Effector memory CD8-positive, alpha-beta T cell (primary cell): ENCODE results near the gene REELD1.

Source experiments
- ATAC-seq: fragments of 150-1000 bp; cut with Tn5 transposase; replicated peaks from 2 replicates; pipeline ENCODE4 v1.10.0; 2021; ENCODE audit warnings: mild to moderate bottlenecking, moderate library complexity
- DNase-seq, 3 experiments: peaks; one replicate each; pipeline ENCODE4 v3.0.0; 2021
- H3K27ac Mint-ChIP-seq, 2 donors: one replicate each; pipeline ENCODE4 v1.8.0; 2022; ENCODE audit warnings: mild to moderate bottlenecking in 2 of 2, mixed read lengths in 2 of 2, moderate library complexity in 2 of 2
- H3K27me3 Mint-ChIP-seq, 2 donors: one replicate each; pipeline ENCODE4 v1.8.0; 2022; ENCODE audit warnings: mixed read lengths in 2 of 2
- H3K36me3 Mint-ChIP-seq: one replicate; pipeline ENCODE4 v1.8.0; 2022; ENCODE audit warnings: mild to moderate bottlenecking, moderate library complexity, mixed read lengths; ENCODE audit not compliant: insufficient read depth
- H3K4me1 Mint-ChIP-seq, 2 donors: one replicate each; pipeline ENCODE4 v1.8.0; 2022; ENCODE audit warnings: low read depth in 2 of 2, mixed read lengths in 2 of 2
- H3K4me3 Mint-ChIP-seq, 2 donors: one replicate each; pipeline ENCODE4 v1.8.0; 2022; ENCODE audit warnings: mild to moderate bottlenecking in 2 of 2, mixed read lengths in 2 of 2, moderate library complexity in 2 of 2
- H3K9me3 Mint-ChIP-seq, 2 donors: one replicate each; pipeline ENCODE4 v1.8.0; 2022; ENCODE audit warnings: mixed read lengths in 2 of 2
- total RNA-seq, 9 experiments: gene quantifications; one replicate each; lab custom pipeline; 2026; lab: John Stamatoyannopoulos, UW

Gene REELD1
- total RNA-seq = 0 to 2.8 (median 1.4) reads per million in 9 experiments

GRCh38 chr4:146214238-146214637, at the start of gene REELD1:
Gene REELD1 (plus strand): TSS chr4:146214538. CDS start chr4:146216953, 2,415 bp downstream.
- H3K4me3 Mint-ChIP-seq = no peak within 1 kb of the TSS
- H3K4me1 Mint-ChIP-seq = no peaks in the 10 kb centered on the region
- no peak for DNase-seq
- H3K27me3 Mint-ChIP-seq = no peaks in the 10 kb centered on the region
- no peak for ATAC-seq
- no peaks in the 10 kb centered on the region for H3K36me3 Mint-ChIP-seq
- H3K9me3 Mint-ChIP-seq = no peaks in the 10 kb centered on the region
- no peak within 1 kb of the TSS for H3K27ac Mint-ChIP-seq

- no peak for ATAC-seq
- peaks cover 2% of the 10 kb centered on the region for H3K36me3 Mint-ChIP-seq
- H3K4me1 Mint-ChIP-seq = no peaks in the 10 kb centered on the region
- no peaks in the 10 kb centered on the region for H3K9me3 Mint-ChIP-seq
- H3K27me3 Mint-ChIP-seq = peaks cover 24 to 26% of the 10 kb centered on the region in 2 donors
- no peak overlapping the region for H3K4me3 Mint-ChIP-seq
- no peak for DNase-seq
- H3K27ac Mint-ChIP-seq = no peak overlapping the region
Observed at GRCh38 chr4:146165221-146165620, 49.1 kb upstream of the REELD1 start.

- DNase-seq (no peak), ATAC-seq (no peak)
- H3K27ac Mint-ChIP-seq = no peak overlapping the region
- H3K9me3 Mint-ChIP-seq = no peaks in the 10 kb centered on the region
- H3K4me3 Mint-ChIP-seq = no peak overlapping the region
- peaks cover 2% of the 10 kb centered on the region for H3K36me3 Mint-ChIP-seq
- no peaks in the 10 kb centered on the region for H3K4me1 Mint-ChIP-seq
- H3K27me3 Mint-ChIP-seq = peaks cover 22 to 24% of the 10 kb centered on the region in 2 donors
Observed at GRCh38 chr4:146165840-146166239, 48.5 kb upstream of the REELD1 start.

- no peak for DNase-seq
- no peak for ATAC-seq
- Mint-ChIP-seq H3K4me1 (peaks cover 0 to 1% of the 10 kb centered on the region in 2 donors), H3K4me3 (no peak overlapping the region), H3K27me3 (peaks cover 0 to 6% of the 10 kb centered on the region in 2 donors), H3K36me3 (peaks cover 2% of the 10 kb centered on the region), H3K27ac (no peak overlapping the region), H3K9me3 (no peaks in the 10 kb centered on the region)
Observed at GRCh38 chr4:146170149-146170548, 44.2 kb upstream of the REELD1 start.

- Mint-ChIP-seq H3K27ac (peak within 1 kb of the TSS; percentile 90 to 94), H3K36me3 (peaks cover 16% of the 10 kb centered on the region), H3K9me3 (no peaks in the 10 kb centered on the region), H3K4me3 (peak within 1 kb of the TSS; percentile 76 to 88), H3K4me1 (peaks cover 27 to 41% of the 10 kb centered on the region in 2 donors), H3K27me3 (no peaks in the 10 kb centered on the region)
- peak; percentile 93 for ATAC-seq
- peak; percentile 73 to 76 (median 74) for DNase-seq
Observed at GRCh38 chr4:146175541-146176453, 38.5 kb upstream of the REELD1 start, which contains the start of gene LSM6. Gene LSM6 (plus strand): TSS chr4:146175718. CDS start chr4:146182922, 7,204 bp downstream.

- DNase-seq (no peak), ATAC-seq (no peak)
- peak overlapping the region; percentile 90 to 94 for H3K27ac Mint-ChIP-seq
- H3K4me1 Mint-ChIP-seq = peaks cover 28 to 43% of the 10 kb centered on the region in 2 donors
- H3K4me3 Mint-ChIP-seq = peak overlapping the region; percentile 76 to 88
- no peaks in the 10 kb centered on the region for H3K27me3 Mint-ChIP-seq
- peaks cover 16% of the 10 kb centered on the region for H3K36me3 Mint-ChIP-seq
- no peaks in the 10 kb centered on the region for H3K9me3 Mint-ChIP-seq
Observed at GRCh38 chr4:146176891-146177290, 37.4 kb upstream of the REELD1 start.

- peak overlapping the region; percentile 69 to 76 for H3K27ac Mint-ChIP-seq
- ATAC-seq = no peak
- H3K36me3 Mint-ChIP-seq = peaks cover 16% of the 10 kb centered on the region
- H3K27me3 Mint-ChIP-seq = no peaks in the 10 kb centered on the region
- H3K4me1 Mint-ChIP-seq = peaks cover 34 to 50% of the 10 kb centered on the region in 2 donors
- no peak for DNase-seq
- H3K4me3 Mint-ChIP-seq = peak overlapping the region; percentile 41 to 43
- no peaks in the 10 kb centered on the region for H3K9me3 Mint-ChIP-seq
Observed at GRCh38 chr4:146178126-146178525, 36.2 kb upstream of the REELD1 start.

- Mint-ChIP-seq H3K4me1 (peaks cover 34 to 50% of the 10 kb centered on the region in 2 donors), H3K4me3 (no peak overlapping the region), H3K36me3 (peaks cover 28% of the 10 kb centered on the region), H3K27me3 (no peaks in the 10 kb centered on the region), H3K27ac (peak overlapping the region in 1 of 2 donors; percentile 9), H3K9me3 (no peaks in the 10 kb centered on the region)
- no peak for DNase-seq
- no peak for ATAC-seq
Observed at GRCh38 chr4:146179784-146180370, 34.5 kb upstream of the REELD1 start.

GRCh38 chr4:146182443-146182842, 31.9 kb upstream of the REELD1 start:
- Mint-ChIP-seq H3K4me3 (no peak overlapping the region), H3K36me3 (peaks cover 36% of the 10 kb centered on the region), H3K27ac (peak overlapping the region in 1 of 2 donors; percentile 35), H3K4me1 (peaks cover 31 to 41% of the 10 kb centered on the region in 2 donors), H3K9me3 (no peaks in the 10 kb centered on the region), H3K27me3 (no peaks in the 10 kb centered on the region)
- ATAC-seq (no peak), DNase-seq (no peak)

GRCh38 chr4:146183209-146183608, 31.1 kb upstream of the REELD1 start:
- Mint-ChIP-seq H3K4me3 (no peak overlapping the region), H3K27me3 (no peaks in the 10 kb centered on the region)

GRCh38 chr4:146186041-146186440, 28.3 kb upstream of the REELD1 start:
- Mint-ChIP-seq H3K4me3 (no peak overlapping the region), H3K9me3 (no peaks in the 10 kb centered on the region), H3K27ac (peak overlapping the region; percentile 68 to 71), H3K36me3 (peaks cover 69% of the 10 kb centered on the region), H3K4me1 (peaks cover 8 to 10% of the 10 kb centered on the region in 2 donors), H3K27me3 (no peaks in the 10 kb centered on the region)
- DNase-seq = no peak
- ATAC-seq = no peak

More at GRCh38 chr4:146183209-146183608, 31.1 kb upstream of the REELD1 start:
- peak overlapping the region in 1 of 2 donors; percentile 35 for H3K27ac Mint-ChIP-seq
- DNase-seq (no peak), ATAC-seq (no peak)
- H3K9me3 Mint-ChIP-seq = no peaks in the 10 kb centered on the region
- peaks cover 27 to 35% of the 10 kb centered on the region in 2 donors for H3K4me1 Mint-ChIP-seq
- H3K36me3 Mint-ChIP-seq = peaks cover 43% of the 10 kb centered on the region

GRCh38 chr4:146186596-146186995, 27.7 kb upstream of the REELD1 start:
- no peak for DNase-seq
- peaks cover 8 to 10% of the 10 kb centered on the region in 2 donors for H3K4me1 Mint-ChIP-seq
- ATAC-seq = no peak
- H3K36me3 Mint-ChIP-seq = peaks cover 74% of the 10 kb centered on the region
- H3K9me3 Mint-ChIP-seq = no peaks in the 10 kb centered on the region
- peak overlapping the region in 1 of 2 donors; percentile 71 for H3K27ac Mint-ChIP-seq
- no peaks in the 10 kb centered on the region for H3K27me3 Mint-ChIP-seq
- H3K4me3 Mint-ChIP-seq = no peak overlapping the region

GRCh38 chr4:146190456-146190855, 23.9 kb upstream of the REELD1 start:
- ATAC-seq = no peak
- H3K9me3 Mint-ChIP-seq = no peaks in the 10 kb centered on the region
- H3K4me3 Mint-ChIP-seq = no peak overlapping the region
- DNase-seq = no peak
- no peaks in the 10 kb centered on the region for H3K4me1 Mint-ChIP-seq
- no peaks in the 10 kb centered on the region for H3K27me3 Mint-ChIP-seq
- peaks cover 56% of the 10 kb centered on the region for H3K36me3 Mint-ChIP-seq
- H3K27ac Mint-ChIP-seq = peak overlapping the region in 1 of 2 donors; percentile 35
